ENCODE measurements around the gene LGALS4.
"Not testable (repeated sequence)": the region's sequence is repeated elsewhere in the genome, so short reads cannot be mapped to it uniquely, and the experiment has no call there.

Gene LGALS4

DNA sequence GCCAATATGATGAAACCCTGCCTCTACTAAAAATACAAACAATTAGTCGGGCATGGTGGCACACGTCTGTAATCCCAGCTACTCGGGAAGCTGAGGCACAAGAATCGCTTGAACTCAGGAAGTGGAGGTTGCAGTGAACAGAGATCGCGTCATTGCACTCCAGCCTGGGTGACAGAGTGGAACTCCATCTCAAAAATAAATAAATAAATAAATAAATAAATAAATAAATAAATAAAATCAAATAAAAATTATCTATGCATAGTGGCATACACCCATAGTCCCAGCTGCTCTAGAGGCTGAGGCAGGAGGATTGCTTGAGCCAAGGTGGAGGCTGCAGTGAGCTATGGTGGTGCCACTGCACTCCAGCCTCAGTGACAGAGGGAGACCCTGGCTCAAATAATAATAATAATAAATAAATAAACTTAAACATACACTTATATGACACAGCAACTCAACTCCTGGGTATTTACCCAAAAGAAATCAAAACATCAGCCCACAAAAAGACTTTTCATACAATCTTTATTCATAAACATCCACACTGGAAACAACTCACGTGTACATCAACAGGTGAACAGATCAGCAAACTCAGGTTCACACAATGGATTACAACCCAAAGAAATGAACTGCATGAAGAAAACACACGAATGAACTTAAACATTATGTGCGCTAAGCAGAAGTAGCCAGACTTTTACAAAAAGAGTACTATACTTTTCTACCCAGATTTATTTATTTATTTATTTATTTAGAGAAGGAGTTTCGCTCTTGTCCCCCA lies 46.3 kb downstream of the LGALS4 start:
- no peak for DNase-seq

- DNase-seq, result no peak
These were observed 47.5 kb downstream of the LGALS4 start for GRCh38 chr19:38765214-38765613.

- no peak for DNase-seq
These were observed 48.9 kb downstream of the LGALS4 start for GRCh38 chr19:38763795-38764220.

- DNase-seq, result not testable (repeated sequence)
These were observed 50.8 kb downstream of the LGALS4 start for GRCh38 chr19:38761884-38762389.

- not testable (repeated sequence) for DNase-seq
These were observed 51.8 kb downstream of the LGALS4 start for GRCh38 chr19:38760805-38761517.

DNA sequence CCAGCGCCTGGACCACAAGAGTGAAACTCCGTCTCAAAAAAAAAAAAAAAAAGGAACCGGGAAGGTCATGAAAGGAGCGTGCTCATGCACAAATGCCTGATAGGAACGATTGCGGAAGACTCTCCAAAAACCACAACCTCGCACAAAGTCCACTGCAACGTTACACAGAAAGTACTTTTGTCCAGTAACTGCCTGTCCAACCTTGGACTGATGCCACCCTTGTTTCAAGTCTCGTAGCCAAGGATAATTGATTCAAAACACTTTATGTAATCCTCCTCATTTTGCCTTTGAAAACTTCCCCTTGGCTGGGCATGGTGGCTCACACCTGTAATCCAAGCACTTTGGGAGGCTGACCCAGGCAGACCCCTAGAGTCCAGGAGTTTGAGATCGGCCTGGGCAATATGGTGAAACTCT lies 53.1 kb downstream of the LGALS4 start:
- no peak for DNase-seq

DNA sequence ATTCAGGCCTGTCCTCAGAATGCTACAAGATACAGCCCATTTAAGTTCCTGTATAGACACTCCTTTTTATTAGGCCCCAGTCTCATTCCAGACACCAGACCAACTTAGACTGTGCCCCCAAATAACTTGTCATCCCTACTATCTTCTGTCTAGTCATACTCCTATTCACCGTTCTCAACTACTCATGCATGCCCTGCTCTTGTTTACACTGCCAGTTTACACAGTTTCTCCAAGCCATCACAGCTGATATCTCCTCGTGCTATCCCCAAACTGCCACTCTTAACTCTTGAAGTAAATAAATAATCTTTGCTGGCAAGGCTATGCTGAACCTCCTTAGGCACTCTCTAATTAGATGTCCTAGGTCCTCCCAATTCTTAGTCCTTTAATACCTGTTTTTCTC lies 58.5 kb downstream of the LGALS4 start:
- not testable (repeated sequence) for DNase-seq

GRCh38 chr19:38753783-38754182 lies 59.0 kb downstream of the LGALS4 start:
- not testable (repeated sequence) for DNase-seq
